ENCODE measurements around the gene HEATR3. TPM values are rescaled to one million over a fixed set of nuclear protein-coding genes. Genes with fewer than 3 reads are reported as not detected.

The HEATR3 gene
- total RNA-seq, 2 donors from 2014 or later = 5.6 to 11.7 TPM

DNA sequence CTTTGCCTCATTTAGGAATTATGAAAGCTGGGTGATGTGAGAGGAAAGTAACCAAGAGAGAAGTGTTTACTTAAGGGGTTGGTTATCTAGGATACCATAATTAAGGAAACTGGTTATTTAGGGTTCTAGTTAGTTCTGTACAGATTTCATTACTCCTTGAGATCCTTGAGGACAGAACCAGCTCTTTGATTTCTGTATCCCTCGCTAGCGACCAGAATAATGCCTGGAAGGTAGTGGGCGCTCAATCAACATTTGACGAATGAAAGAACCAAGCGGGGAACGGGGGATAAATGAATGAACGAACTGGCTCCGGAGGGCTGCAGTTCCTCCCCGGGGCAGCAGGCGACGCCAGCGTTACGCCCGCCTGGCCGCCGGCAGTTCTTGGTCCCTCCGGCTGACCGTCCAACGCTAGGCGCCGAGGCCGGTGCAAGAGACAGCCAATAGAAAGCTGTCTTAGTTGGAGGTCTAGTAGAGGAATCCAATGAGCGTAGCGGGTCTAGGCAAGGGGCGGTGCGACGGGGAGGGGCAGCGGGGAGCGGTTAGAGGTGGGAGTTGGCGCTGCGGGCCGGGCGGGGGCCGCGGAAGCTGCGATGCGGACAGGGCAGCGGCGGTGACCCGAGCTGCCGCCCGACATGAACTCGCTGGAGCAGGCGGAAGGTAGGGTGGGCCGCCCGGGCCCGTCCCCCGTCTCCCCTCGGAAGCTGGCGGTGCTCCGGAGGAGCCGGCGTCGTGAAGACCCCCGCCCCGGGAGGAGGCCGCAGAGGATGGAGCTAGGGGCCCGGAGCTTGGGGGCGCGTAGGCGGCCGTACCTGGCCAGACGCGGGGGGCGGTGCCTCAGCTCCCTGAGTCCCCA lies 40.9 kb upstream of the HEATR3 start, which contains the start of gene CNEP1R1:
CNEP1R1 (plus strand) TSS at position 542 of the 853 bp plus-strand sequence; CDS start at position 633, 91 bp downstream.
- DNase-seq (ENCODE audit: low spot score) = peak; percentile 98
- TF ChIP-seq, protein P1, sequence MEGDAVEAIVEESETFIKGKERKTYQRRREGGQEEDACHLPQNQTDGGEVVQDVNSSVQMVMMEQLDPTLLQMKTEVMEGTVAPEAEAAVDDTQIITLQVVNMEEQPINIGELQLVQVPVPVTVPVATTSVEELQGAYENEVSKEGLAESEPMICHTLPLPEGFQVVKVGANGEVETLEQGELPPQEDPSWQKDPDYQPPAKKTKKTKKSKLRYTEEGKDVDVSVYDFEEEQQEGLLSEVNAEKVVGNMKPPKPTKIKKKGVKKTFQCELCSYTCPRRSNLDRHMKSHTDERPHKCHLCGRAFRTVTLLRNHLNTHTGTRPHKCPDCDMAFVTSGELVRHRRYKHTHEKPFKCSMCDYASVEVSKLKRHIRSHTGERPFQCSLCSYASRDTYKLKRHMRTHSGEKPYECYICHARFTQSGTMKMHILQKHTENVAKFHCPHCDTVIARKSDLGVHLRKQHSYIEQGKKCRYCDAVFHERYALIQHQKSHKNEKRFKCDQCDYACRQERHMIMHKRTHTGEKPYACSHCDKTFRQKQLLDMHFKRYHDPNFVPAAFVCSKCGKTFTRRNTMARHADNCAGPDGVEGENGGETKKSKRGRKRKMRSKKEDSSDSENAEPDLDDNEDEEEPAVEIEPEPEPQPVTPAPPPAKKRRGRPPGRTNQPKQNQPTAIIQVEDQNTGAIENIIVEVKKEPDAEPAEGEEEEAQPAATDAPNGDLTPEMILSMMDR (IDR thresholded peaks at IDR 0.05) = peak; percentile 99 to 100

DNA sequence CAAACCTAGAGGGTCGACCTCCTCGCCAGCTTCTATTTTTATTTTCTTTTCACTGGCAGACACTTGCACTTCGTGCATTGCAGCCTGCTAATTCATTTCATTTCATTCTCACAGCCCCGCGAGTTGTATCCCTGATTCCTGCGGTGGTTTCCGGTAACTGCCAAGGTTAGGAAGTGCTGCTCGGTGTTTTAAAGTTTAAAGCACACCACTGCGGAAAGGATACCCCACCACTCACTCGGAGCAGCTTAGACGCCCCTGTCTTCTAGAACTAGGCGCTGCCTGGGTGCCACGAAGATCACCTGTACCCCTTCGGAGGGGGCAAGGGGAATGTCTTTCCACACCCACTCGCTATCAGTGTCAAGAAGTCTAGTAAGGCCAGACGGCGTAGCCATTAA lies 40.2 kb upstream of the HEATR3 start:
- Histone ChIP-seq H3K27me3 (no peaks in the 10 kb centered on the region), H3K27ac (peak overlapping the region; percentile 80 to 85), H3K4me3 (peak overlapping the region; percentile 98 to 99), H3K36me3 (peaks cover 6% of the 10 kb centered on the region), H3K4me1 (peaks cover 0 to 20% of the 10 kb centered on the region in 2 donors), H3K9me3 (no peaks in the 10 kb centered on the region)
- TF ChIP-seq, protein P1 (IDR thresholded peaks at IDR 0.05) = no peak
- no peak for DNase-seq (ENCODE audit: low spot score)

More for the DNA sequence above, 40.9 kb upstream of the HEATR3 start, which contains the start of gene CNEP1R1:
- no peaks in the 10 kb centered on the region for H3K9me3 ChIP-seq
- H3K27me3 ChIP-seq = no peaks in the 10 kb centered on the region
- H3K36me3 ChIP-seq = peaks cover under 1% of the 10 kb centered on the region
- peak within 1 kb of the TSS; percentile 98 to 99 for H3K4me3 ChIP-seq
- peaks cover 0 to 20% of the 10 kb centered on the region in 2 donors for H3K4me1 ChIP-seq
- peak within 1 kb of the TSS; percentile 80 to 85 for H3K27ac ChIP-seq

DNA sequence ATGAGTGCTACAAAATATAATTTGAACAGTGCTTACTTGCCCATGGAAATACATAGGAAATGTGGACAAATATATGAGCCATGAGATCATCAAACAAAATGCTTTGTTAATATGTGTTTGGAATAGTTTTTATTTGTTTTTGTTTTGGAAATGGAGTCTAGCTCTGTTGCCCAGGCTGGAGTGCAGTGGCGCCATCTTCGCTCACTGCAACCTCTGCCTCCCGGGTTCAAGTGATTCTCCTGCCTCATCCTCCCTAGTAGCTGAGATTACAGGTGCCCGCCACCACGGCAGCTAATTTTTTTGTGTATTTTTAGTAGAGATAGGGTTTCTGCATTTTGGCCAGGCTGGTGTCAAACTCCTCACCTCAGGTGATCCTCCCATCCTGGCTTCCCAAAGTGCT lies 37.9 kb upstream of the HEATR3 start:
- DNase-seq (ENCODE audit: low spot score) = no peak
- Histone ChIP-seq H3K4me3 (no peak overlapping the region), H3K4me1 (peaks cover 0 to 20% of the 10 kb centered on the region in 2 donors), H3K27me3 (no peaks in the 10 kb centered on the region), H3K36me3 (peaks cover 15% of the 10 kb centered on the region), H3K27ac (no peak overlapping the region), H3K9me3 (no peaks in the 10 kb centered on the region)
- TF ChIP-seq, protein P1 (IDR thresholded peaks at IDR 0.05) = no peak

DNA sequence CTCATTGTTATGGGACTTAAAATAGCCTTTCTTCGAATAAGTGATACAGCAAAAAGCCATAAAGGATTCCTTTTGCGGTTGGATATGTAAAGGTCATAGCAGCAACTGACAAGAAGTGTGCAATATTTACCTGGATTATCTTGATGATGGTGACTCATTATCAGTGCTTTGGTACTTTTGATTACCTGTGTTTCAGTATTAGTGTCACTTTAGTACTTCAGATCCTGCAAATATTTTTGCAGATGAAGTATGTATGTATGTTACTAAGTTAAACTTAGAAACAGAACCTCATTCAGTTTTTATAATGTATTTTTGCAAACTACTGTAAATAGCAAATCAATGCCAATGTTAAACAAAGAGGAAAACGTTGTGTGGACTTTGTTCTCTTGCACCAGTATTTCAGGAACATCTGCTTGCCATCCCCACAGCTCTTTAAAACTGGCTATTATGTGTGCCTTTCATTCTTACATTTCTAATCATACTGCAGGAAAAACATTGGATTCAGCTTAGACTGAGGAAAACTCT lies 30.2 kb upstream of the HEATR3 start:
- Histone ChIP-seq H3K4me3 (no peak overlapping the region), H3K27me3 (no peaks in the 10 kb centered on the region), H3K36me3 (peaks cover 35% of the 10 kb centered on the region), H3K9me3 (no peaks in the 10 kb centered on the region), H3K4me1 (no peaks in the 10 kb centered on the region), H3K27ac (no peak overlapping the region)
- DNase-seq (ENCODE audit: low spot score) = no peak
- TF ChIP-seq, protein P1 (IDR thresholded peaks at IDR 0.05) = no peak

DNA sequence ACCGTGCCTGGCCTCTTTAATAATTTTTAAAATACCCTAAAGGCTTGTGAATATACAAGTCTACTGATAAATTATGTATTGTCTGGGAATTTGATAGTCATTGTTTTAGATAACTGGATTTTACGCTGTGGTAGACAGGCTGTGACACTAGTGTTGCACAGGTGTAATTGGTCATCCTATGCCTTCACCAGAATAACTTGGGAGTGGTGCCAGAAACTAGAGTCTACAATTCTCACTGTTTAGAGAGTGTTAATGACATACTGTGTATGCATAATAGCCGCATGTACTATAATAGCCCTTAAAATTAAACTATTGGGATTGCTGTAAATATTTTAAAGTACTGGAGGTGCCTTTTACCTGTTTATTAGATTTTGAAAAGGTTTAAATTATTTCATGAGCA lies 29.3 kb upstream of the HEATR3 start:
- Histone ChIP-seq H3K4me1 (no peaks in the 10 kb centered on the region), H3K4me3 (no peak overlapping the region), H3K27ac (no peak overlapping the region), H3K27me3 (no peaks in the 10 kb centered on the region), H3K36me3 (peaks cover 34% of the 10 kb centered on the region), H3K9me3 (no peaks in the 10 kb centered on the region)
- DNase-seq (ENCODE audit: low spot score) = no peak
- TF ChIP-seq, protein P1 (IDR thresholded peaks at IDR 0.05) = no peak
